GM12878 (cell line): Measurements from ENCODE around the gene SLC11A1. TPM values are rescaled to one million over a fixed set of nuclear protein-coding genes. Genes with fewer than 3 reads are reported as not detected.

Experiments
- ATAC-seq: fragments of 200-7000 bp; cut with Tn5 transposase; 3 replicates; pipeline ENCODE4 v1.9.1; 2020; ENCODE audit warnings: mild to moderate bottlenecking, moderate library complexity
- BruUV-seq: library from RNA; stranded (reverse); fragments of 400-500 nt; replicated peaks from 2 replicates; lab custom pipeline; 2021; lab: Mats Ljungman, UMichigan
- CTCF ChIA-PET: fragments of 300-600 bp; sonication (Branson Sonifier 250); formaldehyde crosslinking; extraction: SDS; loops from one replicate; lab custom pipeline; 2021; ENCODE audit warnings: inconsistent platforms; lab: Yijun Ruan, JAX
- POLR2A ChIA-PET: fragments of 350-600 bp; formaldehyde crosslinking; extraction: SDS; loops from one replicate; lab custom pipeline; 2021; ENCODE audit warnings: inconsistent platforms; lab: Charles Lee
- RAD21 ChIA-PET: fragments of 300-600 bp; sonication (Branson Sonifier 250); formaldehyde crosslinking; loops from one replicate; lab custom pipeline; 2023; ENCODE audit warnings: antibody characterized with exemption; ENCODE audit not compliant: unreplicated experiment; lab: Charles Lee
- SMC1A ChIA-PET: fragments of 300-600 bp; sonication (Branson Sonifier 250); formaldehyde crosslinking; loops from one replicate; lab custom pipeline; 2023; ENCODE audit not compliant: unreplicated experiment, uncharacterized antibody; lab: Charles Lee
- DNase-seq: peaks from one replicate; pipeline ENCODE4 v3.0.0-alpha.2; 2011; ENCODE audit warnings: low read depth, low spot score
- FAIRE-seq: peaks from 3 replicates; lab custom pipeline; 2011; peaks lifted over from hg19 to GRCh38; lab: Jason Lieb, UNC
- H2AFZ ChIP-seq: 2 replicates; pipeline ENCODE4 v1.6.0; 2011; ENCODE audit warnings: low read depth, low read length, control low read depth; ENCODE audit not compliant: control insufficient read depth
- H3K27ac ChIP-seq: 2 replicates; pipeline ENCODE4 v1.5.1; 2011; ENCODE audit warnings: control low read depth; ENCODE audit not compliant: control insufficient read depth, insufficient read depth
- H3K27me3 ChIP-seq, 2 experiments: replicated peaks in 1 of 2; 2 replicates each; pipeline versions ENCODE4 v1.6.0 to v1.6.1; 2011; ENCODE audit warnings: low read length in 1 of 2; ENCODE audit not compliant: control insufficient read depth in 2 of 2, insufficient read depth in 2 of 2
- H3K36me3 ChIP-seq, 2 experiments: 2 replicates each; pipeline ENCODE4 v1.5.1; 2011; ENCODE audit warnings: low read length in 1 of 2; ENCODE audit not compliant: control insufficient read depth in 2 of 2, insufficient read depth in 2 of 2
- H3K4me1 ChIP-seq: 2 replicates; pipeline ENCODE4 v1.6.1; 2011; ENCODE audit warnings: mild to moderate bottlenecking, low read length, moderate library complexity, mixed read lengths; ENCODE audit not compliant: control insufficient read depth, insufficient read depth
- H3K4me2 ChIP-seq: 2 replicates; pipeline ENCODE4 v1.6.0; 2011; ENCODE audit warnings: control low read depth; ENCODE audit not compliant: control insufficient read depth, insufficient read depth
- H3K4me3 ChIP-seq: fragments of 200-600 bp; sonication (generic); 2 replicates; pipeline ENCODE4 v1.5.1; 2016
- H3K79me2 ChIP-seq: 2 replicates; pipeline ENCODE4 v1.6.0; 2011; ENCODE audit warnings: low read length; ENCODE audit not compliant: control insufficient read depth, insufficient read depth
- H3K9ac ChIP-seq: 2 replicates; pipeline ENCODE4 v1.8.0; 2011; ENCODE audit warnings: low read length, control low read depth, mixed read lengths; ENCODE audit not compliant: control insufficient read depth, insufficient read depth
- H3K9me3 ChIP-seq: replicated peaks from 3 replicates; pipeline ENCODE4 v1.5.1; 2011; ENCODE audit warnings: mild to moderate bottlenecking, low read length; ENCODE audit not compliant: control insufficient read depth, insufficient read depth
- H4K20me1 ChIP-seq: 2 replicates; pipeline ENCODE4 v1.6.0; 2011; ENCODE audit not compliant: control insufficient read depth, insufficient read depth
- HDGF ChIP-seq: fragments of 450-650 bp; IDR thresholded peaks from 2 replicates; pipeline ENCODE4 v1.6.1; 2016; ENCODE audit warnings: antibody characterized with exemption
- KLF5 ChIP-seq: fragments of 450-650 bp; IDR thresholded peaks from 2 replicates; pipeline ENCODE4 v1.6.1; 2014; ENCODE audit warnings: mild to moderate bottlenecking; ENCODE audit not compliant: partially characterized antibody
- LARP7 ChIP-seq: fragments of 450-650 bp; IDR thresholded peaks from 2 replicates; pipeline ENCODE4 v1.6.1; 2017; ENCODE audit warnings: mild to moderate bottlenecking
- MEF2B ChIP-seq: fragments of 450-650 bp; IDR thresholded peaks from 2 replicates; pipeline ENCODE4 v1.6.1; 2018; ENCODE audit warnings: mild to moderate bottlenecking, moderate library complexity; ENCODE audit not compliant: partially characterized antibody, poor library complexity, severe bottlenecking
- RBBP5 ChIP-seq: fragments of 200-600 bp; sonication (generic); conservative IDR thresholded peaks from 2 replicates; pipeline ENCODE4 v1.6.1; 2016
- SRF ChIP-seq, 2 experiments: IDR thresholded peaks; 2 replicates each; pipeline ENCODE4 v1.6.1; 2011; ENCODE audit warnings: low read depth in 2 of 2, low read length in 2 of 2, mild to moderate bottlenecking in 1 of 2, moderate library complexity in 1 of 2
- WGBS: methylation state at CpG from one replicate; pipeline ENCODE4 v1.1.6; 2016; ENCODE audit warnings: low lambda C conversion rate; ENCODE audit not compliant: insufficient replicate concordance, insufficient coverage; ENCODE audit errors: missing lambda C conversion rate; 5-methylcytosine and 5-hydroxymethylcytosine counted together
- in situ Hi-C: fragments of 300-500 bp; cut with MboI; formaldehyde crosslinking; loops from 9 replicates; pipeline ENCODE4 v1.14.3; 2018; ENCODE audit warnings: mixed read lengths
- intact Hi-C: fragments of 100-400 bp; cut with micrococcal nuclease; formaldehyde crosslinking; loops from one replicate; pipeline ENCODE4 v1.14.2; 2022; ENCODE audit not compliant: unreplicated experiment
- polyA plus RNA-seq, 11 experiments: library from polyadenylated mRNA; depleted of rRNA in 4 of 11; unstranded in 6 of 11; stranded (reverse) in 5 of 11; fragments of >200 nt; fragmentation: Nextera tagmentation in 4 of 11; fragmentation: Illumina TruSeq in 1 of 11; extraction: Ambion mirVana in 4 of 11; extraction: Trizol in 1 of 11; gene quantifications; 1 replicate in 1 of 11; 2 replicates in 10 of 11; pipeline versions ENCODE4 v1.2.1 to v1.2.3, GENCODE V29; 2011 to 2016; ENCODE audit warnings: inconsistent platforms in 2 of 11, missing spikeins in 2 of 11, low read depth in 1 of 11
- total RNA-seq, 4 experiments: library from RNA; depleted of rRNA in 3 of 4; stranded (reverse); fragments of >200 nt in 3 of 4; fragmentation: Illumina TruSeq in 1 of 4; extraction: Trizol in 1 of 4; gene quantifications; 2 replicates each; pipeline versions ENCODE4 v1.2.1 to v1.2.3, GENCODE V29; 2013 to 2021

Gene SLC11A1
- total and polyA plus RNA-seq, 10 of the 15 experiments (the other 5 are each of a cell fraction or from before 2014, with no cell fraction given) = 0.03 to 0.38 (median 0.12) TPM

GRCh38 chr2:218404351-218405085 is 22.4 kb downstream of the SLC11A1 start:
- Histone ChIP-seq H3K4me2 (no peak overlapping the region), H3K27me3 (no peaks in the 10 kb centered on the region), H3K9me3 (no peaks in the 10 kb centered on the region), H3K27ac (no peak overlapping the region), H3K4me1 (peaks cover 32% of the 10 kb centered on the region), H3K36me3 (peaks cover 7 to 10% of the 10 kb centered on the region in 2 experiments; a peak in 3 of 4 replicates), H2AFZ (no peak overlapping the region), H4K20me1 (peaks cover 4% of the 10 kb centered on the region; the same call in 1 of the 2 replicates), H3K79me2 (peaks cover 24% of the 10 kb centered on the region), H3K4me3 (no peak overlapping the region), H3K9ac (no peak overlapping the region)
- ChIA-PET SMC1A (interaction anchor here (0.5 to 1.1 kb wide), 3 partner anchors 19 to 103 kb away, joined by 3 to 4 read pairs (median 4); no protein-coding TSS in a partner anchor), RAD21 (interaction anchor here (0.7 to 1.0 kb wide), 2 partner anchors 131 kb away, joined by 3 to 4 read pairs; no protein-coding TSS in a partner anchor), CTCF (interaction anchor here (0.7 to 1.4 kb wide), 7 partner anchors 8 to 283 kb away, joined by 3 to 4 read pairs (median 3); no protein-coding TSS in a partner anchor), POLR2A (interaction anchor here (2.5 kb wide), 1 partner anchor 8 kb away, joined by 8 read pairs; no protein-coding TSS in a partner anchor)
- no peak for ATAC-seq
- 73% methylated on average over 15 of the region's 16 CpGs for WGBS
- DNase-seq = no peak
- no peak for FAIRE-seq
- peak; percentile 38 for TF ChIP-seq MEF2B
- TF ChIP-seq LARP7 = no peak
- TF ChIP-seq HDGF = no peak
- TF ChIP-seq KLF5 = no peak
- no peak for TF ChIP-seq SRF (IDR thresholded peaks at IDR 0.05; ENCODE audit: low read depth in 2 of 2, low read length in 2 of 2)
- no peak for TF ChIP-seq RBBP5
- in situ Hi-C loops = loop anchor here (5.0 to 10.0 kb wide), 2 partner anchors 243 to 440 kb away; no protein-coding TSS in a partner anchor
- intact Hi-C loops = no loop called here
- BruUV-seq = no TSS peak
